ENCODE results near the gene COQ2.

COQ2 gene

GRCh38 chr4:83229791-83230190, 54.8 kb downstream of the COQ2 start:
- no peak for TF ChIP-seq FOXK2 (IDR thresholded peaks at IDR 0.05)
- TF ChIP-seq CTBP1 (IDR thresholded peaks at IDR 0.05; ENCODE audit: borderline replicate concordance) = no peak
- no peak for TF ChIP-seq HDGF (IDR thresholded peaks at IDR 0.05; ENCODE audit: borderline replicate concordance)
- no peak for TF ChIP-seq SP1 (IDR thresholded peaks at IDR 0.05)
- no peak for TF ChIP-seq SUZ12 (IDR thresholded peaks at IDR 0.05)
- no peak for TF ChIP-seq TARDBP (IDR thresholded peaks at IDR 0.05)
- TF ChIP-seq L3MBTL2 (conservative IDR thresholded peaks at IDR 0.05) = no peak
- TF ChIP-seq LEF1 (IDR thresholded peaks at IDR 0.05; ENCODE audit: borderline replicate concordance) = no peak
- no peak for TF ChIP-seq FOXA1 (IDR thresholded peaks at IDR 0.05)
- no peak for TF ChIP-seq PKNOX1 (IDR thresholded peaks at IDR 0.05)
- no peak for TF ChIP-seq FOXM1 (IDR thresholded peaks at IDR 0.05; ENCODE audit: borderline replicate concordance)
- TF ChIP-seq NFRKB (IDR thresholded peaks at IDR 0.05) = no peak
- no peak for DNase-seq (ENCODE audit: extremely low spot score)
- CTCF ChIA-PET = no interaction called here
- POLR2A ChIA-PET = no interaction called here

GRCh38 chr4:83228231-83228630, 56.4 kb downstream of the COQ2 start:
- DNase-seq (ENCODE audit: extremely low spot score) = no peak
- ChIA-PET POLR2A (no interaction called here), CTCF (no interaction called here)
- TF ChIP-seq HDGF (IDR thresholded peaks at IDR 0.05; ENCODE audit: borderline replicate concordance) (no peak), L3MBTL2 (conservative IDR thresholded peaks at IDR 0.05) (no peak), ZNF384 (IDR thresholded peaks at IDR 0.05) (no peak), TARDBP (IDR thresholded peaks at IDR 0.05) (no peak), LEF1 (IDR thresholded peaks at IDR 0.05; ENCODE audit: borderline replicate concordance) (no peak), FOXK2 (IDR thresholded peaks at IDR 0.05) (no peak), FOXM1 (IDR thresholded peaks at IDR 0.05; ENCODE audit: borderline replicate concordance) (no peak), ARNT (IDR thresholded peaks at IDR 0.05) (no peak)

- TF ChIP-seq ELF4 (IDR thresholded peaks at IDR 0.05) (no peak), PKNOX1 (IDR thresholded peaks at IDR 0.05) (no peak), TARDBP (IDR thresholded peaks at IDR 0.05) (no peak), SP1 (IDR thresholded peaks at IDR 0.05) (no peak), FOXA1 (IDR thresholded peaks at IDR 0.05) (no peak), NFRKB (IDR thresholded peaks at IDR 0.05) (no peak), SUZ12 (IDR thresholded peaks at IDR 0.05) (no peak)
- ChIA-PET POLR2A (no interaction called here), CTCF (interaction anchor here (1.3 kb wide), 1 partner anchor 114 kb away, joined by 3 read pairs; no protein-coding TSS in a partner anchor)
- no peak for DNase-seq (ENCODE audit: extremely low spot score)
Measured at GRCh38 chr4:83224502-83225197, 59.9 kb downstream of the COQ2 start.

- POLR2A ChIA-PET = no interaction called here
- CTCF ChIA-PET = interaction anchor here (1.3 kb wide), 1 partner anchor 113 kb away, joined by 3 read pairs; no protein-coding TSS in a partner anchor
- DNase-seq (ENCODE audit: extremely low spot score) = no peak
- TF ChIP-seq ZNF384 (IDR thresholded peaks at IDR 0.05) (no peak), CTBP1 (IDR thresholded peaks at IDR 0.05; ENCODE audit: borderline replicate concordance) (no peak), LEF1 (IDR thresholded peaks at IDR 0.05; ENCODE audit: borderline replicate concordance) (no peak)
Measured at GRCh38 chr4:83223781-83224180, 60.8 kb downstream of the COQ2 start.

DNA sequence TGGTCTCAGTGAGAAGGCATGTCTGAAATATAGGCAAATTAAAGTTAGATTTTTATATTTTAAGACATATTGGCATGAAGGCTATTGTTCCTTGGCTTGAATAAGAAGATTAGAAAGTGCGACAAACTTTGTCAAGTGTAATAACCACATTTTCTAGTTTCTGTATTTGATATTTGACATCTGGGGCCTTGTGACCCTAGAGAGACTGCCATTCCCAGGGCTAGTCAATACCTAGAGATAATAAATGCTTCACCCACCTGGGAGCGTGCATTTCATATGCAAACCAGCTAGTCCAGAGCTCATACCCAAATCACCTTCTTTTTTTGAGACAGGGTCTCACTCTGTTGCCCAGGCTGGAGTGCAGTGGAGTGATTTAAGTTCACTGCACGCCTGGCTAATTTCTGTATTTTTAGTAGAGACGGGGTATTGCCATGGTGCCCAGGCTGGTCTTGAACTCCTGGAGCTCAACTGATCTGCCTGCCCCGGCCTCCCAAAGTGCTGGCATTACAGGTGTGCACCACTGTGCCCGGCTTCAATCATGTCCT, 62.6 kb downstream of the COQ2 start:
- DNase-seq (ENCODE audit: extremely low spot score) = no peak
- TF ChIP-seq SP1 (IDR thresholded peaks at IDR 0.05) (no peak), NFRKB (IDR thresholded peaks at IDR 0.05) (no peak), FOXM1 (IDR thresholded peaks at IDR 0.05; ENCODE audit: borderline replicate concordance) (no peak), SUZ12 (IDR thresholded peaks at IDR 0.05) (no peak), PKNOX1 (IDR thresholded peaks at IDR 0.05) (no peak), ZNF384 (IDR thresholded peaks at IDR 0.05) (no peak), ELF4 (IDR thresholded peaks at IDR 0.05) (no peak), TARDBP (IDR thresholded peaks at IDR 0.05) (no peak), BHLHE40 (IDR thresholded peaks at IDR 0.05; ENCODE audit: borderline replicate concordance) (no peak), FOXA1 (IDR thresholded peaks at IDR 0.05) (no peak), L3MBTL2 (conservative IDR thresholded peaks at IDR 0.05) (no peak)
- ChIA-PET CTCF (no interaction called here), POLR2A (no interaction called here)

GRCh38 chr4:83219344-83220331, 65.0 kb downstream of the COQ2 start:
- POLR2A ChIA-PET = no interaction called here
- no peak for DNase-seq (ENCODE audit: extremely low spot score)
- CTCF ChIA-PET = no interaction called here
- no peak for TF ChIP-seq FOXM1 (IDR thresholded peaks at IDR 0.05; ENCODE audit: borderline replicate concordance)
- TF ChIP-seq PKNOX1 (IDR thresholded peaks at IDR 0.05) = no peak
- no peak for TF ChIP-seq ARNT (IDR thresholded peaks at IDR 0.05)
- TF ChIP-seq SP1 (IDR thresholded peaks at IDR 0.05) = no peak
- no peak for TF ChIP-seq FOXA1 (IDR thresholded peaks at IDR 0.05)

All from HEK293T (cell line).